GOT3 (cell line): ENCODE data around the gene KLHL18.
A peak's percentile ranks its signal among the peaks of the same experiment; 100 is the strongest.
"Not testable (repeated sequence)": the region's sequence is repeated elsewhere in the genome, so short reads cannot be mapped to it uniquely, and the experiment has no call there.

Experiments
- DNase-seq: peaks from one replicate; lab custom pipeline; 2025; ENCODE audit warnings: mixed read lengths; lab: John Stamatoyannopoulos, UW

KLHL18 gene

DNA sequence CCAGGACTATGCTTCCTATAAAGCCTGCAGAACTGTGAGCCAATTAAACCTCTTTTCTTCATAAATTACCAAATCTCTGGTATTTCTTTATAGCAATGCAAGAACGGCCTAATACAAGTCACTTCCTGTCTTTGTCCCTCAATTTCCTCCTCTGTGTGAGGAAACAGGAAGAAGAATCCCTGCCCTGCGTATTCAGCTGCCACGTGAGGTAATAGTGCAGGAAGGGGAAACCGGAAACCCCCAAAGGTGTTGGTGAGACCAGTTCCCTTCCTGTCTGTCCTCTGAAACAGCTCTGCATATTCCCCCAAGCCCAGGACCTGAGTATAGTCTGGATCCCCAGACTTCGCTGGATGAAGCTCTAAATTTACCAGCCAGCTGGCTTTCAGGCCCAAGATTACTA lies 80.0 kb downstream of the KLHL18 start:
- no peak for DNase-seq

DNA sequence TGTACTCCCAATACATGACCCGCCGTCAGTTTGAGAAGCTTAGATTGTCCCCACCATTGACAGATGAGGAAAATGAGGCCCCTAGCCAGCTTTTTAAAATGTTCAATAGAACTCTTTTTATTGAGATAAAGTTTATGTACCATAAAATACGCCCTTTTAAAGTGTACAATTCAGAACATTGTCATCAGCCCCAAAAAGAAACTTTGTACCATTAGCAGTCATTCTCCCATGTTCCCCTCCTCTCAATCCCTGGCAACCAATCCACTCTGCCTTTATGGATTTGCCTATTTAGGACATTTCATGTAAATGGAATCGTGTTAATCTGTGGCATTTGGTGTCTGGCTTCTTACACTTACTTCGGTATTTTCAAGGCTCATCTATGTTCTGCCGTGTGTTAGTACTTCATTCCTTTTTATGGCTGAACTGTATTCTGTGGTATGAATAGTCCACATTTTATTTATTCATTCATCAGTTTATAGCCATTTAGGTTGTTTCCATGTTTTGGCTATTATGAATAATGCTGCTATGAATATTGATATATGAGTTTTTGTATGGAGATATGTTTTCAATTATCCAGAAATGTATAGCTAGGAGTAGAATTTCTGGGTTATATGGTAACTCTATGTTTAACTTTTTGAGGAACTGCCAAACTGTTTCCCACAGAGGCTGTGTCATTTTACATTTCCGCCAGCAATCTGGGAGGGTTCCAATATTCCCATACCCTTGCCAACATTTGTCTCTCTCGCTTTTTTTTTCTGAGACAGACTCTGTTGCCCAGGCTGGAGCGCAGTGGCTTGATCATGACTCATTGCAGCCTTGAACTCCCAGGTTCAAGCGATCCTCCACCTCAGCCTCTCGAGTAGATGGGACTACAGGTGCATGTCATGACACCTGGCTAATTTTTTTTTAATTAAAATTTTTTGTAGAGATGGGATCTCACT lies 82.7 kb downstream of the KLHL18 start:
- DNase-seq: no peak

DNA sequence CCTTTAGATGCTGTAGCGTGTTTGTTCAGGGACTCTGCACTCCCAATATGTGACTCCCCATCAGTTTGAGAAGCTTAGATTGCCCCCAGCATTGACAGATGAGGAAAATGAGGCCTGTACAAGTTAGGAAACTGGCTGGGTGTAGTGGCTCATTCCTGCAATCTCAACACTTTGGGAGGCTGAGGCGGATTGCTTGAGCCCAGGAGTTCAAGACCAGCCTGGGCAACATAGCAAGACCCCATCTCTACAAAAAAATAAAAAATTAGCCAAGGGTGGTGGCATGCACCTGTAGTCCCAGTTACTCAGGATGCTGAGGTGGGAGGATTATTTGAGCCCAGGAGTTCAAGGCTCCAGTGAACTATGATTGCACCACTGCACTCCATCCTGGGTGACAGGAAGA lies 84.1 kb downstream of the KLHL18 start:
- DNase-seq: no peak

DNA sequence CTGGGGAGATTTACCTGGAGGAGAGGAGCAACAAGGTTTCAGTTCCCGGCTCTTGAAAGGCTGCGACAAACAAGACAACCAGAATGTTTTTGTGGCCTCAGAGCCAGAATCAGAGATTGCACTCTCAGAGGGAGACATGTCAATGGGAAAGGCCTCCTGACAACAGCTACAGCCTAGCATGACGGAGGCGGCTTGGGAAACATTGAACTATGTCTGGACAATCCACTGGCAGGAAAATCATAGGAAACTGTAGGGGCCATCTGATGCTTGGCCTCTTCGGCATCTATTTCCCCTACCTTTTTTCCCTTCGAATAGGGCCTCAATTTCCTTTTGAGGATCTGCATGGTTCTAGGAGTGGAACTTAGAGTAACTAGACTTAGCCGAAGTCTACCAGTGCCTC lies 84.9 kb downstream of the KLHL18 start:
- no peak for DNase-seq

DNA sequence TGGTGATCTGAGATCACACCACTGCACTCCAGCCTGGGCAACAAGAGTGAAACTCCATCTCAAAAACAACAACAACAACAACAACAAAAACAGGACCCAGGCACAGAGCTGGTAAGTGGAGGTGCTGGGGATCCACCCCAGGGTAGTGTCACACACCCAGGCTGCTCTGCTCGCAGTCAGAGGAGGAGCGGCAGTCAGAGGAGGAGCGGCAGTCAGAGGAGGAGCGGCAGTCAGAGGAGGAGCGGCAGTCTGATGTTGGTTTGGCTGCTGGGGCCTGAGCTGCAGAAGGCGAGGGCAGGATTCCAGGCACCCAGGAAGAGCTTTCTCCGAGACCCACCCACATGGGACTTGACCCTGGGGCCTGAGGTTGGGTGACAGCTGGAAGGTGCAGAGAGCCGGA lies 87.3 kb downstream of the KLHL18 start:
- not testable (repeated sequence) for DNase-seq

DNA sequence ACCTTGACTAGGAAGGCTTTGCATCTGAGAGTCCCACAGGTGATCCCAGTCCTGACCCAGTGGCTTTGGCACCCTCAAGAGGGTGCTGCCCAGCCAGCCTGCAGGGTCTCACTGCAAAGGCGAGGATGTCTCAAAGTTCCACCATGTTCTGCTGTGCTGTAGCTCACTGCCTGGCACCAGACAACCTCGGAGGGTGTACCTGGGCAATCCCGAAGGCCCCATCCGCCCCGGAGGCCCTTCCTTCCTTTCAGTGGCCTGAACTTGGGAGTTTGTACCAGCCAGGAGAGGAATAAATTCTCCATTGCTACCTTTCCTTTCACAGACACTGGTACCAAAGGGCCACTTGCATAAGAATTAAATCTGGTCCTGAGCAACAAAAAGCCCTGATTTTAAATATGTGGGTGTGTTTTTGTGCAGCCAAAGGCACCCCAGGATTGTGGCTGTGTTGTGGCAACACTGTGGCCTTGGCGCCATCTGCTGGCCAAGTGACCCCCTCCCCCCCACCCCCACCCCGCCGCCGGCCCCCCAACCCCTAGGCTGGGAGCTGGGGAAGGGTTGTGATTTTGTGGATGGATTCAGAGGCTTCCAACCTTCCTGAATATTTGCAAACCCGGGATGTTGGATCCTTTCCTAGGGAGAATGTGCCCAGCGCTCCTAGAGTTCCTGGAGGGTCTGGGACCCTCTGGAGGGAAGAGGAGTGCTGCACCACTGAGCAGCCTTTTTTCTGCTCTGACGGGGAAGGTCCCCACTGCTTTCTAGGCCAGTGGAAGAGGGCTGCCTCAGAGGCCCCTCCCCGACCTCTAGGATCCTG lies 88.3 kb downstream of the KLHL18 start:
- no peak for DNase-seq

DNA sequence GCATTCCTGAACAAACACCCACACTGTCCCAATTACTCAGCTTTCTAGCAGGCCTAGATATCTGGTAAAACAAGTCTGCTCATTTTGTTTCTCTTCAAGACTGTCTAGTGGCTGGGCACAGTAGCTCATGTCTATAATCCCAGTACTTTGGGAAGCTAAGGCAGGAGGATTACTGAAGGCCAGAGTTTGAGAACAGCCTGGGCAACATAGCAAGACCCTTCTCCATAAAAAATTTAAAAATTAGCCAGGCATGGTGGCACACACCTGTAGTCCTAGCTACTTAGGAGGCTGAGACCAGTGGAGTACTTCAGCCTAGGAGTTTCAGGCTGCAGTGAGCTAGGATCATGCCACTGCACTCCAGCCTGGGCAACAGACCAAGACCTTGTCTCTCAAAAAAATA lies 91.8 kb downstream of the KLHL18 start:
- no peak for DNase-seq

DNA sequence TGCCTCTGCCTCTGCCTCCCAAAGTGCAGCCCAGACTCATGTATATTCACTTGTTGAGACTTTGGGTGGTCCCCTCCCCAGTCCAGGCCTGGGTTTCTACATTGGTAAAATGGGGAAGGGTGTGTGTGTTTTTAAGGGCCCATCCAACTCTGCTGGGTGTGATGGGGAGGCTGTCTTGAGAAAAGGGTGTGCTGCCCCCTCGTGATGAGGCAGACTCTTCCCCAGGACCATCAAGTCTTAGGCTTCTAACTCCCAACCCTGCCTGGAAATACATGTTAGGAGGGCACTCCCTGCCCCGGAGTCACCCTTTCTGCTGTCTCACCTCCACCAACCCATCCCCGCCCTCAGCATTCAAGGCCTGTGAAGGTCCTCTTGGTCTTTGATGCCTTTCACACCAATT lies 93.6 kb downstream of the KLHL18 start:
- DNase-seq: no peak

DNA sequence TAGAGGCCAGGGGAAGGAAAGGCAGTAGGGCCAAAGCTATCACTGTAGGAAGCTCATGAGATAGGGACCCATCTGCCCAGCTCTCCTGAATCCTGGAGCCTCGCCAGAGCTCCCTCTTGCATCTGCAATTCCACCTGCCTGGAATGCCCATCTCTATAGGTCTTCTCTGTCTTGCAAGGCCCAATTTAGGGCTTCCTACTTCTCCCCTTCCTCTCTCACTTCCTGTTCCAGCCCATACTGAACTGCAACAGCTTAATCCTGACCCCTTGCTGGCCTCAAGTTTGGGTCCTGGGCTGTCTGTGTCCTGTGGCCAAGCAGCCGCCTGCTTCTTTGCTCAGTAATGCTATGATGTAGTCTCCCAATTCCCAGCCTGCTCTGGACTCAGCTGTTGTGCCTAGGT lies 94.4 kb downstream of the KLHL18 start:
- no peak for DNase-seq

DNA sequence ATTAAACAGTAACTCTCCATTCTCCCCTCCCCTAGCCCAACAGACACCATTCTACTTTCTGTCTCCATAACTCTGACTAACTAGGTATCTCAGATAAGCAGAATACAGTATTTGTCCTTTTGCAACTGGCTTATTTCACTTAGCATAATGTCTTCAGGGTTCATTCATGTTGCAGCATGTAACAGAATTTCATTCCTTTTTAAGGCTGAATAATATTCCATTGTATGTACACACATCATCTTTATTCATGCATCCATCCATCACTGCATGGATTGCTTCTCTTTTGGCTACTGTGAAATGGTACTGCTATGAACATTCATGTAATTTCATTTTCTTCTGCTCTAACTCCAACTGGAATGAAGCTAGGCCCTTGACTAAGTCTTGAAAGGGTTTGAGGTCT lies 96.1 kb downstream of the KLHL18 start:
- DNase-seq: no peak

DNA sequence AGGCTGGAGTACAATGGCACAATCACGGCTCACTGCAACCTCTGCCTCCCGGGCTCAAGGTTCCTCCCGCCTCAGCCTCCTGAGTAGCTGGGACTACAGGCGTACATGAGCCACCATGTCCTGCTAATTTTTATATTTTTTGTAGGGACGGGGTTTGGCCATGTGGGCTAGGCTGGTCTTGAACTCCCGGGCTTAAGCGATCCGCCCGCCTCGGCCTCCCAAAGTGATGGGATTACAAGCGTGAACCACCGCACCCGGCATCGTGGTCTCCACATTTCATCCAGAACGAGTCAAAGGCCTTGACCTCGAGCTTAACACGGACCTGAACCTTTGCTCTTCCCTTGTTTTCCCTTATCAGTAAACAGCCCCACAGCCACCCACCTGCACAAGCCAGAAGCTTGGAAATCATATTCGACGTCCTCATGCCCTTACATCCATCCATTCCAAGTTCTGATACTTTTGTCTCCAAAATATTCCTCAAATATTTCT lies 96.7 kb downstream of the KLHL18 start:
- DNase-seq: no peak

DNA sequence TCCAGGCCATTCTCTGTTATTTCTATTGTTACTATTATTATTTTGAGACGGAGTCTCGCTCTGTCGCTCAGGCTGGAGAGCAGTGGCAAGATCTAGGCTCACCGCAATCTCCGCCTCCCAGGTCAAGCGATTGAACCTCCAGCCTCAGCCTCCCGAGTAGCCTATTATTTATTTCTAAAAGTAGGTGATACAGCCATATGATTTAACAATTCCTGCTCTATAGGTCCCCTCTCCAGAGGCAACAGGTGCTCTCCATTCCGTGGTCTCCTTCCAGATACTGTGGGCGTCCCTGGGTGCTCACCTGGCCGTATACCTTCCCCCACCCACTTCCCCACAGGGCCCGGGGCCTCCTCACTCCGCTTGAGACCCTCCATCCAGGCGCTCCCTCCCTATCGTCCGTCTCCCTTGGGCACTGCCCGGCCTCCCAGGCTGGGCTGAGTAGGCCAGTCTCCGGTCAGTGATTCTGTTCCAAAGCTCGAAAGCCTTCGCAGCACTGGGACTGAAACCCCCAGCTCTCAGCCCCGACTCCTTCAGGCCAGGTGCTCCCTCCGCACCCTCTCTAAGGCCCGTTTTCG lies 97.4 kb downstream of the KLHL18 start:
- no peak for DNase-seq

DNA sequence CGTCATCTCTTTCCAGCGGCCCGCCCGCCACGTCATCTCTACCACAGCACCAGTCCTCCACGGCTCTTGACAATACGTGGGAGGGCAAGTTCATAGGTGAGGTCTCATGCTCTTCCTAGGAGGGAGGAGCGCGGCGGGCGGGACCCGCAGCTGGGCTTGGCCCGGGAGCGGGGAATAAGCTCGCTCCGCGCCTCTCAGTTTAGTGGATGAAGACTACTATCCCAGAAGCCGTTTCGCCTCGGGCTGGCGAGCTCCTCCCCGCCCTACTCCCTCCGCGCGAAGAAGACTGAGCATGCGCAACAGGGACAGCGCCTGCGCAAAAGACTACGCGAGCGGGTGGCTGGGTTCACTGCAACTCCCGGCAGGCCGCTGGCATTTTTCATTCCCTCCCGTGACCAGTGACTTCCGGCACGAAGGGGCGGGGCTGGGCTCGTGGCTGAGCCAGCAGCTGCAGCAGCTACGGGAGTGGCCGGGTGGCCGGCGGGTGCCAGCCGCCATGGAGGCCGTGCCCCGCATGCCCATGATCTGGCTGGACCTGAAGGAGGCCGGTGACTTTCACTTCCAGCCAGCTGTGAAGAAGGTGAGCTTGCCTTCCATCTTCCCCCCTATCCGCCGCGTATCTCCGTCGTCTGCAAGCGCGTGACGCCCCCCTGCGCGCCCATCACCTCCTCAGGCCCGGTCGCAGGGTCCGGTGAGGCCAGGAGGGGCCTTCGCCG lies 98.0 kb downstream of the KLHL18 start, which contains the start of gene PTPN23:
PTPN23 (plus strand) TSS at position 421 of the 716 bp plus-strand sequence; CDS start at position 497, 76 bp downstream.
- DNase-seq: peak; percentile 93

DNA sequence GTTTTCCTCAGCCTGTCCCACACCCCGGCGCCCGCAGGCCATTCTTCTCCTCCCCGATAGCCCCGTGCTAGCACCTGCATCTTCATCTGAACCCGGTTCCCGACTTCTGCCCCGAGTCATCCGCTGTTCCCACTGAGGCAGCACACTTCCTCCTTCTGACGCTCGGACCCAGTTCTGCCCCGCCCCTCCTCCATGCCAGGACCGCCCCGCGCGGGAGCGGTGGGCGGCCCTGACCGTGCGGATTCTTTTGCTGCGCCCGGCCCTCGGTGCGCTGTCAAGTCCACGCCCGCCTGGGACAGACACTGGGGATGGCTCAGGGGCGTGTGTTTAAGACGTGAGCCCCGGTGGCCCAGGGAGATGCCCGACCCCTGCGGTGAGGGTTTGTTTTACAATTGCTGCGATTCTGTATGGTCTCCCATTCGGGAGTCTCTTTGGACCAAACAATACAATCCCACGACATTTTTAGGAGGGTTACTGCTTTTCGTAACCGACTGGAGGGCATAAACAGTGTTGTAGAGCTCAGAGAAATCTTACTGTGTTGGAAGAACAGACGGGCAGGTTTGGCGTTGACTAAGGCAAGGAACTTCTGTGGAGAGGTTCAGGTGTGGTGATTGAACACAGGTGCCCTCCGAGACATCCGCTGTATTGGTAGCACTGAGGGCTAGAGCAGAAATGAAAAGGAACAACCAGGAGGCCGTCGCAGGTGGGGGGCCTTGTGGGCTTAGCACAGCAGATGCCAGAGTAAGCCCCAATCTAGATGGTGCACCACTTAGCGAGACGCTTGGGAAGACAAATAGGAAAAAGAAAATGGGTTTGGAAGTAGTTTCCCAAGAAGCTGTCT lies 98.8 kb downstream of the KLHL18 start:
- peak; percentile 34 for DNase-seq

DNA sequence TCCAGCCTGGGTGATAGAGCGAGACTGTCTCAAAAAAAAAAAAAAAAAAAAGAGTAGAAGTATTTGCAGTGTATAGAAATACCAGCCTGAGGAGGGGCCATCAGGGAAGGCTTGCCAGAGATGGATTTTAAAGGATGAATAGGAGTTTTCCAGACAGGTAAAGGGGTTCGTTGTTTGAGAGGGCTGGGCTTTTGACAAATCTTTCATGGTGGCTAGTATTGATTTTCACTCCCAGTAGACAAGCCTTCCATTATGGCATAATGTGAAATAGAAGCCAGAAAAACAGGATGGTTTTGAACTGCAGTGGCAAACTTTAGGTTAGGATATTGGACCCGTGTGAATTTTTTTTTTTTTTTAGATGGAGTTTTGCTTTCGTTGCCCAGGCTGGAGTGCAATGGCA lies 101.7 kb downstream of the KLHL18 start:
- DNase-seq: no peak

DNA sequence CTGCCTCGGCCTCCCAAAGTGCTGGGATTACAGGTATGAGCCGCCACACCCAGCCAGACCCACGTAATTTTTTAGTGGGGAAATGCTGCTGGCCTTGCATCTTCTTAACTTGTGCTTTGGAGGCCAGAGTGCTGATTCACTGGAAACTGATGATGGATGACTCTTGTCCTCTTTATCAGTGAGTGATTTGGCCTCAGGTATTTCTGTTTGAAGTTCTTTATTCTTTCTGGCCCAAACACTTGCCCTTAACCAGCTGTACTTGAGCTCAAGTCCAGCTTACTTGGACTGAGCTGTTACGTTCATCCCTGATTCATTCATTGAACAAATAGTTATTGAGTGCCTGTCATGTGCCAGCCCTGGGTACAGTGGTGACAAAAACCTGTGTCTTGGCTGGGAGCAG lies 102.3 kb downstream of the KLHL18 start:
- no peak for DNase-seq

DNA sequence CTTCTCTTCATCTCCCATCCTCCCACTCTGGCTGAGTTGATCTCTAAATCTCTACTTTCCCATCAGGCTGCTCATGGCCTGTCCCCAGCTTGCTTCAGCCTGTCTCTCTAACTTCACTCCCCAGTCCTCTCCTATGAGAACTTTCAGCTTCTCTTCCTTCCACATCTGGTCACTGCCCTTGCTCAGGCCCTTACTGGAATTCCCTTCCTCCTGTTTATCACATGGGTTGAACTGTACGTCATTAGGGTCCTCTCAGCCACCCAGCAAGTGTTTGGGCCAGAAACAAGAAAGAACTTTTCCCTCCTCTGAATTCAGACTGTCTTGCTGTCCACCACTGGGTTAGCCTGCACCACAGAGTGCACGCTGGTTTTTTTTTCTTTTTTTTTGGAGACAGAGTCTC lies 103.1 kb downstream of the KLHL18 start:
- no peak for DNase-seq

DNA sequence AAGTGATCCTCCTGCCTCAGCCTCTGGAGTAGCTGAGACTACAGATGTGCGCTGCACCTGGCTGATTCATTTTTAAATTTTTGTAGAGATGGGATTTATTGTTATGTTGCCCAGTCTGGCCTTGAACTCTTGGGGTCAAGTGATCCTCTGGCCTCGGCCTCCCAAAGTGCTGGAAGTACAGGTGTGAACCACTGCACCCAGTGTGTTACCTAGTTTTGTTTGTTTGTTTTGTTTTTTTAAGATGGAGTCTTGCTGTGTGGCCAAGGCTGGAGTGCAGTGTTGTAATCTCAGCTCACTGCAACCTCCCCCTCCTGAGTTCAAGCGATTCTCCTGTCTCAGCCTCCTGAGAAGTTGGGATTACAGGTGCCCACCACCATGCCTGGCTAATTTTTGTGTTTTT lies 110.2 kb downstream of the KLHL18 start:
- no peak for DNase-seq

DNA sequence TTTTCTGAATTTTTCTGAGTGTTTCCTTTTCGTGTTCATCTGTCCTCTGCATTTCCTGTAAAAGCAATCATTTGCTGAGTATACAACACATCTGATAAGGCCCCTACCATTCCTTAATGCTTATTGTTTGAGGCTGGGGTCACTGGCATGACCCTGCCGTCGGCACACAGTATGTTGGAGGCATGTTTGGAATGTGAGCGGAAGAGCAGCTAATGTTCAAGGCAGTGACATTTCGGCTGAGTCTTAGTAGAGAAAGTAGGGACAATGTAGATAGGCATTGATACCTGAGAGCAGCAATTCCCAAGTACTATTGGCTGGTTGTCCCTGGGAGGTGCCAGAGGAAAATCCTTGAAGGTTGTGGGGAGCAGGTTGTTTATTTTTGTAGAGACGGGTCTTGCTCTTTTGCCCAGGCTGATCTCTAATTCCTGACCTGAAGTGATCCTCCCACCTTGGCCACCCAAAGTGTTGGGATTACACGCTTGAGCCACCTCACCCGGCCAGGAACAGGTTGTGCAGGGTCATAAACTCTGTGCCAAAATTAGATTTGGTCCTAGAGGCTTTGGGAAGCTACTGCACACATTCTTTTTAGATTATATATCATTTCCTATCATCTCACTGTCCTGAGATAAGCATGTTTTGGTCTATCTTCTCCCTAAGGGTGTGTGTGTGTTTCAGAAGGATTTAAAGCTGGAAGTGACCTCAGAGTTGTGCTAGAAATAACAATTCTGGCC lies 111.6 kb downstream of the KLHL18 start:
- no peak for DNase-seq

DNA sequence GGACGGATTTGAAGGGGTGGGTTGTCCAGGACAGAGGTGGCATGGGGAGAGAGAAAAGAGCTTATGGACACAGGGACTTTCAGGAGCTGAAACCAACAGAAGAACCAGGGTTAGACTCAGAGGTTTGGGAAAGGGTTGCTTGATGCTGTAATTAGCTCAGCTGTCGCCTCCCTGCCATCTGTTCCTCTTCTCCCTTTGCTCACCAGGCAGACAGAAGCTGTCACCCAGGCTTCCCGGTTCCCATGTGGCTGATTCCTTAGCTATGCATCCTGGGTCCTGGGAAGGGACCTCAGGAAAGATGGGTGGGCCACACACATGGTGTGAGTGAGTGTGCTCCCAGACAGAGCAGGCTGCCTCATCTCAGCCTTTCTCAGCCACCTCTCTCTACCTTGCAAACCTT lies 112.1 kb downstream of the KLHL18 start:
- DNase-seq: no peak
